HG03442 (cell line): ENCODE results near the gene C7orf25.

Experiments
- ATAC-seq: cut with Tn5 transposase; IDR thresholded peaks from one replicate; pipeline ENCODE4 v1.9.1; 2021; ENCODE audit warnings: mild to moderate bottlenecking, moderate library complexity; ENCODE audit not compliant: unreplicated experiment

Gene C7orf25

DNA sequence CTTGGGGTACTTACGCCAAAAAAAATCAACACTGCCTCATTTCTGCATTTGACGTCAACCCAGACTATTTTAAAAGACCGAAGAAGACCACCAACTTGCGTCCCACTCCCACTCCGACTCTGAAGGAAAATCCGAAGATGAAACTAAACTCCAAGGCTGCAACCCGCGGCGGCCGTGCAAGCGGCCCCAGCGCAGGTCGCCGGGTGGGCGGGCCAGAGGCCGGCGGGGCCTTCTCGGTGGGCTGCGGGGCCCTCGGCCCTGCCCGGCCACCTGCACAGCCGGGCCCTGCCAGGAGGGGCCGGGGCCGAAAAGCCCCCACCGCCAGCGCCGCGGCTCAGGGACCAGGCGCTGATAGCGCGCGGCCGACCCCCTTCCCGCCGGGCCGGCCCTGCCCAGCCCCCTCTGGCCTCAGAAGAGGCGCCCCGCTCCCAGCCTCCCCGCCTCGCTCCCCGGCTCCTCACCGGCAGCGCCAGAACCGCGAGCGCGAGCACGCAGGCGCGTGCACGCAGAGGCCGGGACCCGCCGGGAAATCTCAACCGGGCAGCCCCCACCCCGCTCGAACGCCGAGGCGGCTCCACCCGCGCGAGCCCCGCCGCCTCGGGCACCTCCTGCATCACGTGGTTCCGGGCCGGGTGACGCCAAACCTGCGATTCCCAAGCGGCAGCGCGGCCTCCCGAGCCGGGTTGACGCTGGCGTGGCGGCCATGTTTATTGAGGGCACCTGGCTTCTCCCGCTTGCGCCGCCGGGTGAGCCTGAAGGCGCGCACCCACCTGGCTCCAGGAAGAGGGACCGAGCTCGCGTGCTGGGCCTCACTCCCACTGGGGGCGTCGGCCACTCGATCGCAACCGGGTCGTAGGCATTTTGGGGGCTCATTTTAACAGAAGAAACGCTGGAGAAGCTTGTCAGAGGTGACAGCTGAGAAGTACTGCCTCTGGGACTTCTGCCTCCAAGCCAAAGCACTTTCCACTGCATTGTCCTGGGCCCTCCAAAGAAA, at the start of gene C7orf25:
Gene C7orf25, minus strand, starts transcription at position 617 of the 994 bp plus-strand sequence. CDS start 1,170 bp downstream, outside the sequence.
- peak; percentile 91 for ATAC-seq

DNA sequence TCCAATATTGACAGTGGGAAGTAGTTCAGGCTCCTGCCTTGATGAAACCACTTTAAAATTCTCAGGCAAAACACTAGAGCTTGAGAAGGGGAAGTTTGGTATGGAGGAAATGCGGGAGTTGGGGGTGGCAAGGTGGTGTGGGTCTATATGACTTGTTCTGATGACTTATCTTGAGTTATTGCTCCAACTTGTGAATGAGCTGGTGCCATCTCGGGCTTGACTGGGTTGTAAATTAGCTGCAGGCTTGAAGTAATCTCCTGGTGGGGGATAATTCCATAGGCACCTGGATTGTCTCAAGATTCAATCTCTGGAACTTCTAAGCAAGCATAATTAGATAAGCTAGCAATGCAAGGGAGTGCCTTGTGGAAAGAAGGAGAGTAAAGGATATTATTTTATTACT, 49.3 kb upstream of the C7orf25 start:
- no peak for ATAC-seq

GRCh38 chr7:42960762-42961161, 48.9 kb upstream of the C7orf25 start:
- peak; percentile 60 for ATAC-seq

DNA sequence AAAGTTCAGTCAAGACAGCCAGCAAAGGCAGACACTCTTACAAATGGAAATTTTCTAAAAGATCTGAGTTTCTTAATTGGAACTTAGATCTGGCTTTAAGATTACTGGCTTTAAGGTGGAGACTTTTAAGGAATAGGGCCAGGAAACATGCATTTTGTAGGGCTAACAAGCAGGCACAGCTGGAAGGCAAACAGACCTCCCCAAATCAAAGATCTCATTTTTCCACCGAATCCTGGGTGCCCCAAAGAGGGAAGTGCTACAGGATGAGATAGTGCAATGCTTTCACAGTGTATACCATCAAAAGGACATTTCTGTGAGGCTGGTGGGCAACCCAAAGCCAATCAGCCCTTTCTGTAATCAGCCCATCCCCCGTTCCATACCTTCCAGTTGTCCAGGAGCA, 47.7 kb upstream of the C7orf25 start:
- no peak for ATAC-seq

GRCh38 chr7:42956062-42956461, 44.2 kb upstream of the C7orf25 start:
- ATAC-seq, result no peak

GRCh38 chr7:42953994-42954393, 42.1 kb upstream of the C7orf25 start:
- ATAC-seq, result no peak

DNA sequence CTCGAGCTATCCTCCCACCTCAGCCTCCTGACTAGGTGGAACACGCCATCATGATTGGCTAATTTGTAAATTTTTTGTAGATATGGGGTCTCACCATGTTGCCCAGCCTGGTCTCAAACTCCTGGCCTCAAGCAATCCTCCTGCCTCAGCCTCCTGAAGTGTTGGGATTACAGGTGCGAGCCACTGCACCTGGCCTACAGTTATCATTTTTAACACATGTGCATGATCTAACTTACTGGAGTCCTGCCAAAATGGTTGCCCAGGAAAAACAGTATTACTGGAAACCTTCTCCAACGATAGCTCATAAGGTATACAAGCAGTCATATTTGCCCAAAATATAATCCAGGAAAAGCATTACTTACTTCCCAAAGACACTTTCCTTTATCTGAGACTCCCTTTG, 40.5 kb upstream of the C7orf25 start:
- no peak for ATAC-seq

DNA sequence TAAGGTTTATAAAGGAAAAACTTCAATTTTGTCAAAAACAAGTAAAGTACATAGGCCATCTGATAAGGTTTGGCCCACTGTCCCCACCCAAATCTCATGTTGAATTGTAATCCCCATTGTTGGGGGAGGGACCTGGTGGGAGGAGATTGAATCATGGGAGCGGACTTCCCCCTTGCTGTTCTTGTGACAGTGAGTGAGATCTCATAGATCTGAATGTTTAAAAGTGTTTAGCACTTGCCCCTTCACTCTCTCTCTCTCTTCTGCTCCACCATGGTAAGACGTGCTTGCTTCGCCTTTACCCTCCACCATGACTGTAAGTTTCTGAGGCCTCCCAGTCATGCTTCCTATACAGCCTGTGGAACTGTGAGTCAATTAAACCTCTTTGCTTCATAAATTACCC, 38.5 kb upstream of the C7orf25 start:
- ATAC-seq, result no peak

- no peak for ATAC-seq
Observed at GRCh38 chr7:42947521-42947920, 35.7 kb upstream of the C7orf25 start.

- no peak for ATAC-seq
Observed at GRCh38 chr7:42946627-42946950, 34.7 kb upstream of the C7orf25 start.

DNA sequence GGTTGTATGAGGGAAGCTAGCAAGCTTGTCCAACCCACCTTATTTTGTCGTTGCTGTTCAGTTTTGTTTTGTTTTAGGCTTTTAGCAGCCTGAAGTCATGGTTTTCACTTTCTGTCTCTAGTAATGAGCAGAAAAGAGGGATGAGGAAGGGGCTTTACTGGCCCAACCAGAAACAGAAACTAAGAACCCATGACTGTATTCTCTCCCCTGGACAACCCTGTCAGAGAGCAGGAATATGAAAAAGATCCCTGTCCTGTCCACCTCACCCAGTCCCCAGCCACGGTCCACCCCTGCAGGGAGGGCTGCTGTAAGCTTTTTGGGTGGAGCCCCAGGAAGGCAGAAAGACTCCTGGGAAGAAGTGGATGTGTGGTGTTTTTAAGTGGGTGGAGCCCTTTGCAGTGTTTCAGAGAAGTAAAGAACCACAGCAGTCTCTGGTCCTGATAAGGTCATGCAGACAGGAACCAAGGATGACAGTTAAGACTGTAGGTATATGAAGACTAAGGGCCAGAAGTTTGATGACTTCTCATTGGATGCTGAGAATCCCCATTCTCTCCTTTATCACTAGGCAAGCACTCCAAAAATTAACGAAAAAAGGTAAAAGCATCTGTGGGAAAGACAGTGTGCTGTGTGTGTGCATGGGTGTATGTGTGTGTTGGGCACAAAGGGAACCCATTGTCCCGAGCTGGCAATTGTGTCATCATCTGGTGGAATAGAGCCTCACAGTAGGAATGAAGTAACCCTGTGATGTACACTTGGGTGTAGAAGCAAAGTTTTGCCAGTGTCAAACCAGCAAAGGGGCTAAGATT, 34.2 kb upstream of the C7orf25 start:
- peak; percentile 61 for ATAC-seq

- ATAC-seq, result peak; percentile 52
Observed at GRCh38 chr7:42940985-42941847, 29.3 kb upstream of the C7orf25 start.

DNA sequence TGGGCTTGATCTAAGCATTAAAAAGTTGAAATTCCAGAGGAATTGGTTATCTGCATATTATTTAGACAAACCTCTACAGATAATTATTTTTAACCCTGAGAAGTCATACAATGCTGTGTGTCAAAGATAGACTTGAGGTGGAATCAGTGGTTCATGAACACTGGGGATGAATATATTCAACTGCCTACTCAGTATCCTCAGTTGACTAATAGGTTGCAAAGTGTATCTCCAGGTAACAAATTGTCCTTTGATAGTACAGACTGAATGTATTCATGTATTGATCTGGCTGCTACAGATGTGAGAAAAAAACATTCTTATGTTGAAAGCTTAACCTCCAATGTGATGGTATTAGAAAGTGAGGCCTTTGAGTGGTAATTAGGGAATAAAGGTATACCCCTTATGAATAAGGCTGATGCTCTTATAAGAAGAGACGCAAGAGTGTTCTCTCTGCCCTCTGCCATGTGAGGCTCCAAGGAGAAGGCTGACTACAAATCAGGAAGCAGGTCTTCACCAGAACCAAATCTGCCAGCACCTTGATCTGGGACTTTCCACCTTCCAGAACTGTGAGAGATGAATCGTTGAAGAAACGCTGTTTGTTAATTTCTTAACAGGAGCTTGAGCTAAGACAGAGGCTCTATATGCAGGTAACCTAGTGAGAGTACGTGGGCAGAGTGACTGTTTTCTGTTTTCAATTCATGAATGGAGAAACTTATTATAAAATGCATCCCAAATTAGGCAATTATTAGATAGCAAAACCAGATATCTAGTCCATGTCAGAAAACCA, 27.8 kb upstream of the C7orf25 start:
- ATAC-seq, result no peak

- no peak for ATAC-seq
Observed at GRCh38 chr7:42935861-42936260, 24.0 kb upstream of the C7orf25 start.

DNA sequence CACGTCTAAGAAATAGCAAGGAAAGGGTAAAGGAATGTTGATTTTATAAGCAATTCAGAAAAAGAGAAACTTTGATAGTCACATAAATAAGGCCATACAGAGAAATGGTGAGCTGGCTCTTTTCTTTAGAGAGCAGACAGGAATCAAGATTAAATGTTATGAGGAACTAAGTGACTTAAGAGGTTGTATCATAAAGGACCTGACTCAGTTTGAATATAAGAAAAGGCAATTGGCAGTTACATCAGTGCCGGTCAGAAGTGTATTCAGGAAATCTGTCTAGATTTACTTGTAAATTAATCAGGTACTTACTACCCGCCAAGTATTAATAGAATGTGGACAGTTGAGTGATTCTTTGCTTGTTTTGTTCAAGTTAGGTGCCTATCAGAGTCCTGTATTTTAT, 22.4 kb upstream of the C7orf25 start:
- ATAC-seq, result no peak

DNA sequence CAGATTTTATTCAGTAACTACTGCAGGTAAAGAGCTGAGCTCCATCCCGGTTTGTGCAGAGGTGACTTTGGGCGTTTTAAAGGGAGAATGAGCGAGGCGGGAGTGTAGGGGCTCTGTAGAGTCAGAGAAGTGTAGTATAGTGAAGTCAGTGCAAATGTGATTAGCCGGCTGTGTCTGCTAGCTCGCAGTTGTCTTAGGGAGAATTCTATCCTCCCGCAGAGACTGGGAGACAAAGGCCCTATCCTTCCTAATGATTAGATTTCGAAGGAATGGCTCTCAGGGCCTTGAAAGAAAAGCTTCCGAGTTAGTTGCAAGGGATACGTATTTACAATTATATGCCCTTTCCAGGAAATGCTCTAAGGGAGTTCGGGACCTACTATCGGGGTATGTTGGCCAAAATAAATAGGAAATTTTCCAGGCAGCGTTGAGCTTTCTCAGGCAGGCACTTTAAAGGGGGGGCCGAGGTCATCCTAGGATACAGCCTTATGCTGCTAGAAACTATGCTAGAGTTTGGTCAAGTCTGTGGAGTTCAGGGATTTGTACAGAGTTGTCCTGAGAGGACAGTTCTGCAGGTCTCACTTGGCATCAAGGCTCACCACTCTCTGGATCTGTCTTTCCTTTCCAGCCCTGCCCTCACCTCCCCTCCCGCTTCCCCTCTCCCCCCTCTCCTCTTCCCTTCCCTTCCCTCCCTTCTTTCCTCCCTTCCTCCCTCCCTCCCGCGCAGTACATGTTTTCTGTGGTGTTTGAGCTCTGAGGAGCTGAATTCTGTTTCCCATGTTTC, 21.1 kb upstream of the C7orf25 start:
- no peak for ATAC-seq

DNA sequence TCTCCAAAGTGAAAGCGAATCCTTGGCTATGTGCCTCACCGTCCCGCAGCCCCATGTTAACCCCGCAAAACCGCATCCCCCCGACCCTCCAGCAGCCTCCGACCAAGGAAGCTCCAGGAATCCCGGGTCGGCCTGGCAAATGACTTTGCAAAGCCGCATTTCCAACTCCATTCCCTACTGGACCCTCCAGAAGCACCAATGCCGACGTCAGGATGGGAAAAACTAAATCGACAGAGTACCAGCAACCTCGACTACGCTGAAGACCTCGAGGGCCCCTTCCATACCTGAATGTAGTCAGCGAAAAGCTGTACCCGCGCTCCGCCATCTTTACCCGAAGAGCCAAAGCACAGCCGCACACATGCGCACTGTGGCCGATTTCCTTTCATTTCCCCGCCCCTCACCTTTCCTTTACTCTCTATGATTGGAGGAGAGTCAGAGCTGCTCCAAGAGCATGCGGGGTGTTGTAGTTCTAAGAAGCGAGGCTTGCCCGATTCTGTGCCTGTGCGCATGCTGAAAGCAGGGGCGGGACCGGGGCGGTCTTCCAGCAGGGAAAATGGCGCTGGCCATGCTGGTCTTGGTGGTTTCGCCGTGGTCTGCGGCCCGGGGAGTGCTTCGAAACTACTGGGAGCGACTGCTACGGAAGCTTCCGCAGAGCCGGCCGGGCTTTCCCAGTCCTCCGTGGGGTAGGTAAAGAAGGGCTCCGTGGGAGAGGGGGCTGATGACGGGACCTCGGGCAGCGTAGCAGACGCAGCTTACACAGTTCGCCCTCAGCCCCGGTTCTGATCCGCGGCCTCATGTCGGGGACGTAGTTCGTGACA, 20.2 kb upstream of the C7orf25 start, which contains the start of the genes MRPL32 and PSMA2:
Gene MRPL32, plus strand, starts transcription at position 543 of the 818 bp plus-strand sequence. Its CDS starts 11 bp downstream, at position 554.
Gene PSMA2, minus strand, starts transcription at position 341 of the 818 bp plus-strand sequence. Its CDS starts 16 bp downstream, at position 325.
- ATAC-seq, result peak; percentile 99

GRCh38 chr7:42931447-42931833, 19.6 kb upstream of the C7orf25 start:
- no peak for ATAC-seq
